Activated CD8-positive, alpha-beta memory T cell treated with anti-CD3 and anti-CD28 coated beads for 36 hours (primary cell): ENCODE results near the gene ESAM. TPM values are rescaled to one million over a fixed set of nuclear protein-coding genes. Genes with fewer than 3 reads are reported as not detected.

Experiments used
- CTCF ChIA-PET: fragments of 350-600 bp; sonication (Branson Sonifier 250); formaldehyde crosslinking; loops from one replicate; lab custom pipeline; 2021; ENCODE audit warnings: antibody characterized with exemption; lab: Charles Lee
- POLR2A ChIA-PET: fragments of 350-600 bp; sonication (Branson Sonifier 250); formaldehyde crosslinking; loops from one replicate; lab custom pipeline; 2021; ENCODE audit warnings: antibody characterized with exemption; lab: Charles Lee
- total RNA-seq, 2 experiments: library from RNA; stranded (reverse); gene quantifications; one replicate each; pipeline ENCODE4 v1.2.3, GENCODE V29; 2021

ESAM gene, protein sequence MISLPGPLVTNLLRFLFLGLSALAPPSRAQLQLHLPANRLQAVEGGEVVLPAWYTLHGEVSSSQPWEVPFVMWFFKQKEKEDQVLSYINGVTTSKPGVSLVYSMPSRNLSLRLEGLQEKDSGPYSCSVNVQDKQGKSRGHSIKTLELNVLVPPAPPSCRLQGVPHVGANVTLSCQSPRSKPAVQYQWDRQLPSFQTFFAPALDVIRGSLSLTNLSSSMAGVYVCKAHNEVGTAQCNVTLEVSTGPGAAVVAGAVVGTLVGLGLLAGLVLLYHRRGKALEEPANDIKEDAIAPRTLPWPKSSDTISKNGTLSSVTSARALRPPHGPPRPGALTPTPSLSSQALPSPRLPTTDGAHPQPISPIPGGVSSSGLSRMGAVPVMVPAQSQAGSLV
- total RNA-seq = under 1 TPM; 0.94 to 0.95 TPM

- POLR2A ChIA-PET = interaction anchor here (1.3 kb wide), 1 partner anchor 89 kb away, joined by 4 read pairs; the partner anchor contains the start of genes SIAE and SPA17
- CTCF ChIA-PET = interaction anchor here (0.8 to 5.2 kb wide), 14 partner anchors 9 to 132 kb away, joined by 3 to 40 read pairs (median 6); partner anchors contain the start of genes MSANTD2 and NRGN
Measured at GRCh38 chr11:124762105-124762623, at the start of gene ESAM. Gene ESAM, minus strand, starts transcription at chr11:124762290. Its CDS starts 136 bp downstream, at chr11:124762154.

GRCh38 chr11:124811399-124812125 lies 49.5 kb upstream of the ESAM start:
- CTCF ChIA-PET = interaction anchor here (0.6 kb wide), 1 partner anchor 543 kb away, joined by 6 read pairs; no protein-coding TSS in a partner anchor
- POLR2A ChIA-PET = no interaction called here

- ChIA-PET CTCF (no interaction called here), POLR2A (no interaction called here)
Measured at GRCh38 chr11:124807660-124808270, 45.7 kb upstream of the ESAM start.

DNA sequence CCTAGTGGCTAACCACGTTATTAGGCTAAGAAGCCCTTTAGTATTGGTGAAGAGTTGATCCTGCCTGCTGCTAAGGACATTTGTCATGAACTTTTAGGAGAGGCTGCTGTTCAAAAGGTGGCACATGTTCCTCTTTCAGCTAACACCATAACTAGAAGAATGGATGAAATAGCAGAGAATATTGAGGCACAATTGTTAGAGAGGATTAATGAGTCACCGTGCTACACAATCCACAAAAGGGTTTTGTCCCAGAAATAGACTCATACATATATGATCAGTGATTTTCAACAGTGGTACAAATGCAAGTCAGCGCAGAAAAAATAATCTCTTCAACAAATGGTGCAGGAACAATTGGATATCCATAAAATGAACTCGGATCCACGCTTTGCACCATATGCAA lies 45.1 kb upstream of the ESAM start:
- ChIA-PET POLR2A (no interaction called here), CTCF (no interaction called here)

- POLR2A ChIA-PET = no interaction called here
- CTCF ChIA-PET = no interaction called here
Measured at GRCh38 chr11:124804884-124805283, 42.8 kb upstream of the ESAM start.

DNA sequence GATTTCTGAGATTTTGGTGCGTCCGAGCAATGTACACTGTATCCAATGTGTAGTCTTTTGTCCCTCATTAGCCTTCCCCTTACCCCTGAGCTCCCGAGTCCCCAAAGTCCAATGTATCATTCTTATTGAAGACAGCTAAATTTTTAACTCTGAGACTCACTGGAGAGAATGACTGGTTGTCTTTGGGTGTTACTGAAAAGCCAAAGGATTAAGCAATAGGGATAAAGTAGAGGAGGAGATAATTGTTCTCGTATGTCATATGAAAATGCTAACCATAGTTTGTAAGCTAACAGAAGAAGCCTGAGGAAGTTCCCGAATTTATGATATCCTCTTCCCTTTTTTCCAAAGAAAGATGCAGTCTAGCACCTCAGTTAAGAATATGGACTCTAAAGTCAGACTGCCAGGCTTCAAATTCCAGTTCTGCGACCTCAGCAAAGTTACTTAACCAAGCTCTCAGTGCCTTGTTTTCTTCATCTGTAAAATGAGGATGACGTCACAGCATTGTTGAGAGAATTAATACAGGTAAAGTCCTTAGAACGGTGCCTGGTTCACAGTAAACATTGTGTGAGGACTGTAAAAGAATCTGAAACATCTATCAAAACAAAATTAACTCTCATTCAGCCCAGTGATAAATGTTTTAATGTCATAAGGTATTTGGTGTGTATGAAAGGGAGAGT lies 39.7 kb upstream of the ESAM start:
- ChIA-PET POLR2A (interaction anchor here (1.8 kb wide), 1 partner anchor 179 kb away, joined by 4 read pairs; the partner anchor contains the start of gene TBRG1), CTCF (interaction anchor here (1.1 to 3.1 kb wide), 5 partner anchors 34 to 132 kb away, joined by 5 to 11 read pairs (median 6); no protein-coding TSS in a partner anchor)

DNA sequence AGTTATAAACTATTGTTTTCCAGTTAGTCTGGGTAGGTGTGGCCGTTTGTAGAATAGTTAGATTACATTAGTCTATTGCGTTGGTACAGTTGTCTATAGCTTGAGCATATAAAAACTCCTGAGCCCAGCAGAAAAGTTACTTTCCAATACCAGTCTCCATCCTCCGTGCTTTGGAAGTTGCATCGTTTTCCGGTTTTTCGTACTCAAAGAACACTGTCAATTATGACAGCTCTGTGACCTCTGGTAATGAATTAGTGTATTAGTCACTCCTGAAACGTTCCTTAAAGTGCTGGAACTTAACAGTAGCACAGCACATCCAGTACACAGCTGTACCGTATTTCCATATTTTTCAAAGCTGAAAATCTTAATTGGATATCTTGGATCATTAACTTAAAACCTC lies 38.9 kb upstream of the ESAM start:
- POLR2A ChIA-PET = interaction anchor here (1.0 to 1.8 kb wide), 2 partner anchors 75 to 179 kb away, joined by 3 to 4 read pairs; partner anchors contain the start of gene TBRG1

GRCh38 chr11:124800226-124800929 lies 38.3 kb upstream of the ESAM start, which contains the start of gene MSANTD2:
Gene MSANTD2, minus strand, starts transcription at chr11:124800406. Its CDS starts 26 bp downstream, at chr11:124800380.
- POLR2A ChIA-PET = interaction anchor here (0.9 to 1.8 kb wide), 4 partner anchors 39 to 178 kb away, joined by 3 to 4 read pairs (median 4); partner anchors contain the start of genes SIAE, SPA17 and TBRG1

More for the DNA sequence above, 38.9 kb upstream of the ESAM start:
- CTCF ChIA-PET = interaction anchor here (1.1 to 3.1 kb wide), 4 partner anchors 35 to 132 kb away, joined by 6 to 11 read pairs (median 8); no protein-coding TSS in a partner anchor

GRCh38 chr11:124799348-124800225 lies 37.5 kb upstream of the ESAM start:
- POLR2A ChIA-PET = interaction anchor here (0.9 to 1.3 kb wide), 3 partner anchors 40 to 126 kb away, joined by 3 to 4 read pairs (median 3); partner anchors contain the start of genes SIAE and SPA17
- CTCF ChIA-PET = interaction anchor here (0.9 to 3.3 kb wide), 7 partner anchors 9 to 177 kb away, joined by 3 to 11 read pairs (median 7); partner anchors contain the start of genes ROBO3 and TBRG1

More at GRCh38 chr11:124800226-124800929, 38.3 kb upstream of the ESAM start, which contains the start of gene MSANTD2:
- CTCF ChIA-PET = interaction anchor here (0.9 to 3.3 kb wide), 8 partner anchors 10 to 177 kb away, joined by 3 to 11 read pairs (median 6); partner anchors contain the start of gene TBRG1

- POLR2A ChIA-PET = no interaction called here
- CTCF ChIA-PET = interaction anchor here (1.7 to 3.3 kb wide), 5 partner anchors 36 to 176 kb away, joined by 6 to 11 read pairs (median 10); partner anchors contain the start of genes ROBO3 and TBRG1
Measured at GRCh38 chr11:124798991-124799347, 36.9 kb upstream of the ESAM start.

DNA sequence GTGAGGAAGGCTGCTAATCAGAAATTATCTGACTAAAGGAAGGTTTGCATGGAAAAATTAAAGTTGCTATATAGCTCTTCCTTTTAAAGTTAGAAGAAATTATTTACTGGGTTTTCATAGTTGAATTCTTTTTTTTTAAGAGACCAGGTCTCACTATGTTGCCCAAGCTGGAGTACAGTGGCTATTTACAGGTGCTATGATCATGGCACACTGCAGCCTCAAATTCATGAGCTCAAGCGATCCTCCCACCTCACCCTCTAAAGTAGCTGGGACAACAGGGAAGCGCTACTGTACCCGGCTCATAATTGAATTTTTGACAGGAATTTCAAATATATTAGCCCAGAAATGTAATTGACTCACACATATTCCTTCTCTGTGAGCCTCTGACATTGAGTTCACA lies 34.2 kb upstream of the ESAM start:
- POLR2A ChIA-PET = no interaction called here
- CTCF ChIA-PET = no interaction called here

DNA sequence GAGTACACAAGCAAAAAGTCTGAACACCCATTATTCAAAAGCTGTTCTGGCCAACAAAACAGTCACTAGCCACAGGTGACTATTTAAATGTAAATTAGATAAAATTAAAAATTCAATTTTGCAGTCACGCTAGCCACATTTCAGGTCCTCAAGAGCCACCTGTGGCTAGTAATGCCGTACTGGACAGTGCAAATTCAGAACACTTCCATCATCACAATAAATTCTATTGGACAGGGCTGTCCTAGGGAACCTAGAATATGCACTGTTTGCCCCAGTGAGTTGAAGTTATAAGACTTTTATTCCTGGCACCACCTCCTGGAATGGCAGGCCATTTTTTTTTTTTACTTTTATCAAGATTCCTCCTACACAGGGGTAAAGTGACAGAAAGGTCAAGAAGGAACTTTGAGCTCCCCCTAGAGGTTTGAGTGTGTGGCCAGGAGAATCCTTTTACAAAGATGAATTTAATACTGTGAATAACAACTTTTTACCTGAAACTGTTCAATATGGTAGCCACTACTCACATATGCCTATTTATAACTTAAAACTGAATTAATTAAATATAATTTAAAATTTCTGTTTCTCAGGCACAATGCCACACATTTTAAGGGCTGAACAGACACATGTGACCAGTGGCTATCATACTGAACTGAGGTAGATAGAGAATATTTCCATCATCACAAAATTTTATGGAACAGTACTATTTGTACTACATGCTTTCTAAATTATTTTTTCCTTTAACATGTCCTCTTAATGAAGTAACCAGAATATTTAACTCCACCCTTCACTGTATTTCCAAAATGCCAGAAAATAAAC lies 31.6 kb upstream of the ESAM start:
- POLR2A ChIA-PET = interaction anchor here (0.7 kb wide), 1 partner anchor 120 kb away, joined by 3 read pairs; the partner anchor contains the start of genes SIAE and SPA17
- CTCF ChIA-PET = interaction anchor here (0.8 to 1.6 kb wide), 7 partner anchors 26 to 123 kb away, joined by 3 to 8 read pairs (median 3); partner anchors contain the start of genes SIAE and SPA17

DNA sequence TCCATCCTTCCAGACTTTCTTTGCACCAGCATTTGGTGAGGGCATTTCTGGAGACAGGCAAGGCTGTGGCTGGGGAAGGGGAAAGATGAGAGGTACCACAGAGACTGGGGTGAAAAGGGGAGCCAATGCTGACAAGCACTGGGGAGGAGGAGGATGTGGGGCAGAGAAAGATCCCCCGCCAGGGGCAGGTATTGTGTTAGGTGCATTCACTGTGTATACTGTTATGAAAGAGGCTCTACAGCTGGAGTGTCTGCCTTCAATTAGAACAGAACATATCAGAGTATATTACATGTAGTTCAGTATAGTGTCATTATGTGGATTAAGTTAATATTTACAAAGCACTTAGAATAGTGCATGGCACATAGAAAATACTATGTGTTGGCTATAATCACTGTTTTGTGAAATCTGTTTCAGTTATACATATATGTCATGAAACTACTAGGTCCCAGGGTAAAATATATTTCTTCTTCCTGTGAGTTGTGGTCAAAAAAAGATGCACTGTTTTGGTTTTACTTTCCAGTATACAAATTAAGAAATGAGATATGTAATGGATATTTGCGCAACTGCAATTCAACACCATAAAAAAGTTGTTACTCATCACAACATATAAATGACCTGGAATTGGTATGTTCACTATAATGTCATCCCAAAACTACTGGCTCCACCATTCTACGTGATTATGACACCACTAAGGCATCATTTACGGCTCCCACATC lies 29.7 kb upstream of the ESAM start:
- POLR2A ChIA-PET = no interaction called here

DNA sequence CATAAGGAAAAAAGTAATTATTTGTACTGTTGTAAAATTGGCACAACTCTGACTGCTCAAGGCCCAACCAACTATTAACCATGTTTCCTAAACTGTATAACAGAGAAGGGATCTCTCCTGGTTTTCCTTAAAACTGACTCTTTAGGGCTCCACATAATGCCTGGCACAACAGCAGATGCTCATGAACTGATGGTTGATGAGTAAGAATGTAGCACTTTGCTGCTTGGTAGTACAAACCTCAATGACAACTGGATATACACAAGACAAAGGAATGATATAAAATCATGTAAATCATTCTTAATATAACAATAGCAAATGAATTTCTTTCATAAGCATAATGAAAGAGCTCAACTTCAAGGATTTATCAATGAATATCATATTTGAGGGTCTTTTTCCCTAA lies 26.4 kb upstream of the ESAM start:
- CTCF ChIA-PET = no interaction called here
- POLR2A ChIA-PET = no interaction called here

More for the DNA sequence above, 29.7 kb upstream of the ESAM start:
- CTCF ChIA-PET = no interaction called here

DNA sequence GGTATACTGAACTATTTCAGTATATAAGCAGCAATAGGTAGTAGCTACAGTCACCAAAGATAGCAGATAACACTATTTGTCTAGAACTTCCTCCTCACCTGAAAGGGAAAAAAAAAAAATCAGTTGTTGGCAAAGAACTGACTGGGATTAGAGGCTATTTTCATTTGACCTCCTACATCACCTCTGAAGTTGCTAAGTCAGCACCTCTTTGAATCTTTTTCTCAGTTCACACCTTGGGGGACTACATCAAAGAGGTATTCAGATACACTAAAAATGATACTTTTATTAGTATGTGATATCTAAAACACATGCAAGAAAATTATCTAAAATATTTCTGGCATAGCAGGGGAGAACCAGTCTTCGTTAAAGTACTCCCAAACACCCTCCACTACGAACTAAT lies 22.0 kb upstream of the ESAM start:
- POLR2A ChIA-PET = no interaction called here
- CTCF ChIA-PET = interaction anchor here (1.5 kb wide), 2 partner anchors 38 to 83 kb away, joined by 3 to 4 read pairs; no protein-coding TSS in a partner anchor
